ENCODE measurements around the gene AMELY. TPM values are rescaled to one million over a fixed set of nuclear protein-coding genes. Genes with fewer than 3 reads are reported as not detected.

AMELY gene
- total RNA-seq, 1 experiment from 2014 or later = not detected

DNA sequence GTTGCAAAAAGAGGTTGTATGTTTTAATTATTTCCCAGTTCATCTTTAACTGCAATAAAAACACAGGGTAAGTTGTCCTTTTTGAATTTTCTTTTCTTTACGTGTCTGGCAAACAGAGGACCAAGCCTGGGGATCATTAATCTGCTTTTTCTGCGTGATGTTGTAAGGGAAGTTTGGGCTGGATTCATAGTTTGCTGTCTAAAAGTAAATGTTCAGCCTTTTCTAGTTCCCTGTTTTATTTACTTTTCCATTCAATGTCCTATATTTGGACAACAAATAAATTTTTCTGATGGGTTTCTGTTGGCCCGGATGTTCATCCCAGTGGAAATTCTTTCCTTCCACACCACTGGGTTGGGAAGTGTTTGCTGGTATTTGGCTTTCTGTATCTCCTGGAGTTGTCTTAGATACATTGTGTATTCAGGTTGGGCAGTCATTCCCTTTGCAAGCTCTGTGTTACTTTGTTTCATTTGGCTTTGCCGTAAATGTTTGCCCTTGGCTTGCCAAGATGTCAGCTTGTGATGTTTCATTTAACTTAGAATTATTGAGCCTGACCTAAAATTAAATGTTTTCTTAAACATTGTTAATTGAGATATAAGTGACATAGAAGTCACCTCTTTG lies 20.3 kb upstream of the AMELY start:
- H3T11ph ChIP-seq (ENCODE audit: low read length) = no peak overlapping the region
- no peaks in the 10 kb centered on the region for H3K23me2 ChIP-seq (ENCODE audit: insufficient read length, low read depth, low read length, poor library complexity, severe bottlenecking)
- H3K27me3 Mint-ChIP-seq (ENCODE audit: low read depth) = no peaks in the 10 kb centered on the region
- H3K18ac ChIP-seq (ENCODE audit: insufficient read length, low read depth, low read length) = no peak overlapping the region
- TF ChIP-seq CTCF (conservative IDR thresholded peaks at IDR 0.05) = no peak
- no peak overlapping the region for H2AFZ ChIP-seq (ENCODE audit: low read length)
- H3K56ac ChIP-seq (ENCODE audit: insufficient read length, low read depth, low read length) = no peak overlapping the region
- no peaks in the 10 kb centered on the region for H3K27me3 ChIP-seq (ENCODE audit: insufficient read depth, low read length)
- H2BK5ac ChIP-seq (ENCODE audit: insufficient read length, low read length) = no peak overlapping the region
- no peak overlapping the region for H2BK20ac ChIP-seq (ENCODE audit: low read depth, low read length, poor library complexity, severe bottlenecking)
- no peak overlapping the region for H3K4me2 ChIP-seq (ENCODE audit: insufficient read depth, insufficient read length, low read length)
- H4K5ac ChIP-seq (ENCODE audit: insufficient read length, low read depth, low read length) = no peak overlapping the region
- WGBS (ENCODE audit: extremely low coverage, insufficient read length, low lambda C conversion rate) = no CpG with 5 or more reads among the region's 4 CpGs
- no peaks in the 10 kb centered on the region for H3K4me1 ChIP-seq (ENCODE audit: insufficient read depth, low read length)
- H3K27ac Mint-ChIP-seq = no peak overlapping the region
- no peak overlapping the region for H3K14ac ChIP-seq (ENCODE audit: insufficient read depth, low read length)
- H3K4me3 Mint-ChIP-seq = no peak overlapping the region
- no peak overlapping the region for H4K8ac ChIP-seq (replicated peaks; ENCODE audit: insufficient read length, low read depth, low read length)
- H3K79me2 ChIP-seq (ENCODE audit: insufficient read depth, low read length) = no peaks in the 10 kb centered on the region
- H3K9me3 ChIP-seq (ENCODE audit: control insufficient read depth, low read depth, low read length) = no peaks in the 10 kb centered on the region
- no peak overlapping the region for H2AK5ac ChIP-seq (ENCODE audit: insufficient read length, low read length)
- H4K91ac ChIP-seq (ENCODE audit: insufficient read length, low read depth, low read length) = no peak overlapping the region
- H2BK15ac ChIP-seq (ENCODE audit: low read depth, low read length) = no peak overlapping the region
- no peak overlapping the region for H3K27ac ChIP-seq (ENCODE audit: insufficient read length, low read depth, low read length)
- H3K9ac ChIP-seq (ENCODE audit: extremely low read depth, insufficient read length, low read length) = no peak overlapping the region
- DNase-seq = no peak
- no peaks in the 10 kb centered on the region for H3K36me3 Mint-ChIP-seq (ENCODE audit: insufficient read depth in 1 of 3, low read depth in 3 of 3)
- no peaks in the 10 kb centered on the region for H3K9me3 Mint-ChIP-seq
- no peaks in the 10 kb centered on the region for H3K79me1 ChIP-seq (ENCODE audit: insufficient read depth, low read depth, low read length, poor library complexity, severe bottlenecking)
- H3K4ac ChIP-seq (ENCODE audit: low read depth, low read length) = no peak overlapping the region
- no peak overlapping the region for H2BK12ac ChIP-seq (ENCODE audit: insufficient read length, low read depth, low read length)
- H4K20me1 ChIP-seq (ENCODE audit: control insufficient read depth, insufficient read depth, insufficient read length) = no peaks in the 10 kb centered on the region
- H2BK120ac ChIP-seq (ENCODE audit: low read depth, low read length, poor library complexity, severe bottlenecking) = no peak overlapping the region
- no peak overlapping the region for H3K23ac ChIP-seq (ENCODE audit: insufficient read length, low read depth, low read length)
- H3K4me1 Mint-ChIP-seq = no peaks in the 10 kb centered on the region

Measured in H9 (cell line).